Sigmoid colon (tissue), 4 donors: ENCODE data around the gene CLPX.

Experiments used
- CTCF ChIP-seq, 4 experiments: fragments of 450-650 bp in 3 of 4; fragments of 200-600 bp in 1 of 4; IDR thresholded peaks; one replicate each; pipeline ENCODE4 v1.5.1; 2016 to 2019; ENCODE audit warnings: antibody characterized with exemption in 4 of 4, mild to moderate bottlenecking in 3 of 4, moderate library complexity in 2 of 4
- EP300 ChIP-seq, 4 donors: sonication (generic); formaldehyde crosslinking; IDR thresholded peaks; one replicate each; pipeline ENCODE4 v1.6.1; 2017; ENCODE audit warnings: antibody characterized with exemption in 4 of 4
- POLR2A ChIP-seq, 2 donors: fragments of 450-650 bp; IDR thresholded peaks; one replicate each; pipeline ENCODE4 v1.6.1; 2016; ENCODE audit warnings: antibody characterized with exemption in 2 of 2, mild to moderate bottlenecking in 2 of 2, moderate library complexity in 2 of 2

- TF ChIP-seq CTCF (IDR thresholded peaks at IDR 0.05) (no peak), POLR2A (IDR thresholded peaks at IDR 0.05) (no peak), EP300 (IDR thresholded peaks at IDR 0.05) (no peak)
Measured at GRCh38 chr15:65192016-65192415, 6.9 kb upstream of the CLPX start.
